GM12875 (cell line): ENCODE measurements around the gene GPR39.
A peak's percentile ranks its signal among the peaks of the same experiment; 100 is the strongest.

Experiments
- H3K4me3 ChIP-seq: one replicate; pipeline ENCODE4 v1.5.1; 2011; ENCODE audit warnings: low read depth, low read length, control low read depth
- TF ChIP-seq, protein P1 (sequence below): IDR thresholded peaks from 2 replicates; pipeline ENCODE4 v1.5.1; 2011; ENCODE audit warnings: low read depth, mild to moderate bottlenecking, control low read depth, inconsistent platforms, low read length, moderate library complexity, borderline replicate concordance; ENCODE audit not compliant: insufficient read depth

The GPR39 gene

GRCh38 chr2:132540166-132540565 is 123.6 kb downstream of the GPR39 start:
- H3K4me3 ChIP-seq, result no peak overlapping the region
- TF ChIP-seq, protein P1, sequence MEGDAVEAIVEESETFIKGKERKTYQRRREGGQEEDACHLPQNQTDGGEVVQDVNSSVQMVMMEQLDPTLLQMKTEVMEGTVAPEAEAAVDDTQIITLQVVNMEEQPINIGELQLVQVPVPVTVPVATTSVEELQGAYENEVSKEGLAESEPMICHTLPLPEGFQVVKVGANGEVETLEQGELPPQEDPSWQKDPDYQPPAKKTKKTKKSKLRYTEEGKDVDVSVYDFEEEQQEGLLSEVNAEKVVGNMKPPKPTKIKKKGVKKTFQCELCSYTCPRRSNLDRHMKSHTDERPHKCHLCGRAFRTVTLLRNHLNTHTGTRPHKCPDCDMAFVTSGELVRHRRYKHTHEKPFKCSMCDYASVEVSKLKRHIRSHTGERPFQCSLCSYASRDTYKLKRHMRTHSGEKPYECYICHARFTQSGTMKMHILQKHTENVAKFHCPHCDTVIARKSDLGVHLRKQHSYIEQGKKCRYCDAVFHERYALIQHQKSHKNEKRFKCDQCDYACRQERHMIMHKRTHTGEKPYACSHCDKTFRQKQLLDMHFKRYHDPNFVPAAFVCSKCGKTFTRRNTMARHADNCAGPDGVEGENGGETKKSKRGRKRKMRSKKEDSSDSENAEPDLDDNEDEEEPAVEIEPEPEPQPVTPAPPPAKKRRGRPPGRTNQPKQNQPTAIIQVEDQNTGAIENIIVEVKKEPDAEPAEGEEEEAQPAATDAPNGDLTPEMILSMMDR, result no peak

- TF ChIP-seq, protein P1, result no peak
- H3K4me3 ChIP-seq, result no peak overlapping the region
These were observed 126.5 kb downstream of the GPR39 start for GRCh38 chr2:132542953-132543569.

GRCh38 chr2:132544006-132544630 is 127.5 kb downstream of the GPR39 start:
- H3K4me3 ChIP-seq, result no peak overlapping the region
- TF ChIP-seq, protein P1, result no peak

DNA sequence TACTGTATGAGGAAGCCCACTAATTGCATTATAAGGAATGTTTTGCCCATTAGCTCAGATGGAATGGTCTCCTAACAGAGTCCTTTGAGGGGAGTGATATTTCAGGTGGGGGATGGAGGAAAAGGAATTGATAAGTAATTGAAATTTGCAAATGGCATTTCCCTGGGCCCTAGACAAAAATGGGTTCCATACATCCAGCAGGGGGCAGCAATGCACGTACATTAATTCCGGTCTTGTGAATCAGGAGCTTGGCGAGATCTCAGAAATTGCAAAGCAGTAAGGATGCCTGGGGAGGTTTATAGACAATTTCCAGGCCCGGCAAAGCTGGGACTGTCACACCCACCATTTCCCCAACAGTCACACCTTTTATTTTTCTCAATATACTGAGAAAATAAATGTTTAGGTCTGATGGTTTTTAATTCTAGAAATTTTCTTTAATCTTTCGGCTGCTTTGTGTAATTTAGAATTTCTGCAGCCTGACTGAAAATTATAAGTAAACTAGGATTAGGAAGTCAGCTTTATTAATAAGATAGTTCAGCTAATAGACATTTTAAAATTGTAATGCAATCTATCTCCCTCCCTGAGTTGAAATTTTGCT is 130.6 kb downstream of the GPR39 start:
- TF ChIP-seq, protein P1, result peak; percentile 52; the same call in 1 of the 2 replicates
- no peak overlapping the region for H3K4me3 ChIP-seq

GRCh38 chr2:132549935-132550670 is 133.5 kb downstream of the GPR39 start:
- H3K4me3 ChIP-seq, result no peak overlapping the region
- TF ChIP-seq, protein P1, result no peak

- no peak overlapping the region for H3K4me3 ChIP-seq
- TF ChIP-seq, protein P1, result no peak
These were observed 134.3 kb downstream of the GPR39 start for GRCh38 chr2:132550946-132551345.
